ENCODE results near the gene FAM210A. TPM values are rescaled to one million over a fixed set of nuclear protein-coding genes. Genes with fewer than 3 reads are reported as not detected.

FAM210A gene
- polyA plus RNA-seq, 1 donor (not counting 4 experiments of a cell fraction or from before 2014, with no cell fraction given), result 31.7 TPM

- Histone ChIP-seq H3K27ac (ENCODE audit: control insufficient read depth, insufficient read depth, low read length) (no peak overlapping the region), H3K9ac (ENCODE audit: control insufficient read depth, extremely low read depth, insufficient read depth, low read length) (no peak overlapping the region), H3K79me2 (ENCODE audit: control insufficient read depth, insufficient read depth, low read length) (no peaks in the 10 kb centered on the region), H2AFZ (ENCODE audit: control insufficient read depth, low read length) (no peak overlapping the region), H4K20me1 (ENCODE audit: control insufficient read depth, extremely low read depth, insufficient read depth, low read length) (no peaks in the 10 kb centered on the region), H3K4me1 (ENCODE audit: control insufficient read depth, extremely low read depth, insufficient read depth, low read length) (no peaks in the 10 kb centered on the region), H3K9me1 (ENCODE audit: control insufficient read depth, extremely low read depth, insufficient read depth, low read length) (no peaks in the 10 kb centered on the region), H3K4me3 (ENCODE audit: control insufficient read depth in 2 of 3, extremely low read depth in 1 of 3, insufficient read depth in 2 of 3, low read depth in 1 of 3, low read length in 3 of 3) (no peak overlapping the region), H3K36me3 (ENCODE audit: control insufficient read depth in 2 of 2, extremely low read depth in 1 of 2, insufficient read depth in 2 of 2, low read length in 2 of 2) (no peaks in the 10 kb centered on the region), H3K9me3 (ENCODE audit: control insufficient read depth, low read depth, low read length) (no peaks in the 10 kb centered on the region), H3K27me3 (ENCODE audit: control insufficient read depth, extremely low read depth, insufficient read depth, low read length) (peaks cover 5% of the 10 kb centered on the region), H3K4me2 (ENCODE audit: control insufficient read depth, extremely low read depth, insufficient read depth, low read depth, low read length) (no peak overlapping the region)
- TF ChIP-seq EZH2 (IDR thresholded peaks at IDR 0.05; ENCODE audit: low read length) (no peak), CTCF (optimal IDR thresholded peaks at IDR 0.05 in 1 of 3, IDR thresholded peaks at IDR 0.05 in 1 of 3, conservative IDR thresholded peaks at IDR 0.05 in 1 of 3; ENCODE audit: extremely low read depth in 1 of 3, insufficient read depth in 2 of 3, low read length in 3 of 3) (no peak)
- dilution Hi-C loops (cut with MboI; ENCODE audit: extremely low pct_ligation_motif_present, low sequenced_read_pairs), result no loop called here
- DNase-seq (ENCODE audit: low read depth, low spot score) (no peak), FAIRE-seq (no peak)
Observed at GRCh38 chr18:13620818-13621445, 105.4 kb downstream of the FAM210A start.

- no peak overlapping the region for H3K27ac ChIP-seq (ENCODE audit: control insufficient read depth, insufficient read depth, low read length)
- no peak overlapping the region for H3K4me2 ChIP-seq (ENCODE audit: control insufficient read depth, extremely low read depth, insufficient read depth, low read depth, low read length)
- H3K4me1 ChIP-seq (ENCODE audit: control insufficient read depth, extremely low read depth, insufficient read depth, low read length), result no peaks in the 10 kb centered on the region
- dilution Hi-C loops (cut with MboI; ENCODE audit: extremely low pct_ligation_motif_present, low sequenced_read_pairs), result no loop called here
- H3K9me3 ChIP-seq (ENCODE audit: control insufficient read depth, low read depth, low read length), result no peaks in the 10 kb centered on the region
- FAIRE-seq (no peak), DNase-seq (ENCODE audit: low read depth, low spot score) (no peak)
- no peak overlapping the region for H3K9ac ChIP-seq (ENCODE audit: control insufficient read depth, extremely low read depth, insufficient read depth, low read length)
- no peaks in the 10 kb centered on the region for H3K36me3 ChIP-seq (ENCODE audit: control insufficient read depth in 2 of 2, extremely low read depth in 1 of 2, insufficient read depth in 2 of 2, low read length in 2 of 2)
- H2AFZ ChIP-seq (ENCODE audit: control insufficient read depth, low read length), result no peak overlapping the region
- H3K9me1 ChIP-seq (ENCODE audit: control insufficient read depth, extremely low read depth, insufficient read depth, low read length), result no peaks in the 10 kb centered on the region
- TF ChIP-seq EZH2 (IDR thresholded peaks at IDR 0.05; ENCODE audit: low read length), result no peak
- no peak for TF ChIP-seq CTCF (optimal IDR thresholded peaks at IDR 0.05 in 1 of 3, IDR thresholded peaks at IDR 0.05 in 1 of 3, conservative IDR thresholded peaks at IDR 0.05 in 1 of 3; ENCODE audit: extremely low read depth in 1 of 3, insufficient read depth in 2 of 3, low read length in 3 of 3)
- H3K27me3 ChIP-seq (ENCODE audit: control insufficient read depth, extremely low read depth, insufficient read depth, low read length), result peaks cover 5% of the 10 kb centered on the region
- no peaks in the 10 kb centered on the region for H3K79me2 ChIP-seq (ENCODE audit: control insufficient read depth, insufficient read depth, low read length)
- no peak overlapping the region for H3K4me3 ChIP-seq (ENCODE audit: control insufficient read depth in 2 of 3, extremely low read depth in 1 of 3, insufficient read depth in 2 of 3, low read depth in 1 of 3, low read length in 3 of 3)
- H4K20me1 ChIP-seq (ENCODE audit: control insufficient read depth, extremely low read depth, insufficient read depth, low read length), result no peaks in the 10 kb centered on the region
Observed at GRCh38 chr18:13620206-13620672, 106.1 kb downstream of the FAM210A start.

Data from keratinocyte (primary cell).